H1 (cell line): ENCODE data around the gene SERP1. TPM values are rescaled to one million over a fixed set of nuclear protein-coding genes. Genes with fewer than 3 reads are reported as not detected.
A peak's percentile ranks its signal among the peaks of the same experiment; 100 is the strongest.

Experiments
- CTCF ChIA-PET: fragments of 300-600 bp; sonication (Branson Sonifier 250); formaldehyde crosslinking; loops from one replicate; lab custom pipeline; 2021; ENCODE audit not compliant: partially characterized antibody; lab: Charles Lee
- POLR2A ChIA-PET: fragments of 300-600 bp; sonication (Branson Sonifier 250); formaldehyde crosslinking; loops from one replicate; lab custom pipeline; 2021; ENCODE audit warnings: inconsistent platforms; ENCODE audit not compliant: partially characterized antibody; lab: Charles Lee
- DNase-seq, 2 experiments: peaks; one replicate each; pipeline versions ENCODE4 v3.0.0 to v3.0.0-alpha.2; 2010 to 2022; ENCODE audit warnings: low spot score in 2 of 2, low read depth in 1 of 2, mixed read lengths in 1 of 2
- FAIRE-seq: peaks from 2 replicates; lab custom pipeline; 2011; peaks lifted over from hg19 to GRCh38; lab: Jason Lieb, UNC
- H2AFZ ChIP-seq: 2 replicates; pipeline ENCODE4 v1.8.1; 2012; ENCODE audit warnings: low read length, inconsistent platforms
- H2AK5ac ChIP-seq: 2 replicates; pipeline ENCODE4 v1.6.1; 2013; ENCODE audit warnings: low read depth, low read length
- H2BK120ac ChIP-seq: replicated peaks from 2 replicates; pipeline ENCODE3; 2013; ENCODE audit warnings: low read depth, low read length, inconsistent platforms
- H2BK12ac ChIP-seq: 2 replicates; pipeline ENCODE4 v1.6.1; 2013; ENCODE audit warnings: low read depth, low read length
- H2BK15ac ChIP-seq: 2 replicates; pipeline ENCODE4 v1.6.1; 2013; ENCODE audit warnings: low read length
- H2BK20ac ChIP-seq: 2 replicates; pipeline ENCODE4 v1.6.1; 2013; ENCODE audit warnings: low read length
- H2BK5ac ChIP-seq: 2 replicates; pipeline ENCODE4 v1.6.1; 2013; ENCODE audit warnings: low read depth, low read length
- H3K14ac ChIP-seq: 2 replicates; pipeline ENCODE4 v1.6.1; 2013; ENCODE audit warnings: inconsistent platforms; ENCODE audit not compliant: insufficient read length
- H3K18ac ChIP-seq: 2 replicates; pipeline ENCODE4 v1.6.1; 2013; ENCODE audit warnings: low read length; ENCODE audit errors: extremely low read depth
- H3K23ac ChIP-seq: 2 replicates; pipeline ENCODE4 v1.6.1; 2013; ENCODE audit warnings: inconsistent platforms; ENCODE audit not compliant: insufficient read length
- H3K23me2 ChIP-seq: 2 replicates; pipeline ENCODE4 v1.6.1; 2013; ENCODE audit warnings: low read depth, low read length
- H3K27ac ChIP-seq: 2 replicates; pipeline ENCODE4 v1.6.1; 2011; ENCODE audit warnings: low read depth, low read length, inconsistent platforms
- H3K27me3 ChIP-seq, 4 experiments: replicated peaks in 1 of 4; 1 replicate in 1 of 4; 2 replicates in 3 of 4; pipeline versions ENCODE4 v1.6.1 to v1.8.1; 2011 to 2013; ENCODE audit warnings: low read length in 3 of 4, mild to moderate bottlenecking in 3 of 4, inconsistent platforms in 2 of 4, mixed read lengths in 2 of 4, moderate library complexity in 1 of 4; ENCODE audit not compliant: control insufficient read depth in 3 of 4, insufficient read depth in 3 of 4; ENCODE audit errors: extremely low read depth in 1 of 4
- H3K36me3 ChIP-seq, 4 experiments: 2 replicates each; pipeline versions ENCODE4 v1.6.1 to v1.8.1; 2011 to 2013; ENCODE audit warnings: mild to moderate bottlenecking in 4 of 4, low read length in 3 of 4, moderate library complexity in 2 of 4, control low read depth in 1 of 4, inconsistent platforms in 1 of 4; ENCODE audit not compliant: insufficient read depth in 4 of 4, control insufficient read depth in 2 of 4
- H3K4ac ChIP-seq: replicated peaks from 2 replicates; pipeline ENCODE3; 2013; ENCODE audit warnings: low read length, low read depth, mixed read lengths, inconsistent platforms; ENCODE audit not compliant: insufficient read length
- H3K4me1 ChIP-seq, 4 experiments: replicated peaks in 1 of 4; 1 replicate in 1 of 4; 2 replicates in 3 of 4; pipeline versions ENCODE4 v1.6.1 to v1.8.1; 2011 to 2013; ENCODE audit warnings: low read length in 3 of 4, inconsistent platforms in 2 of 4, mixed read lengths in 1 of 4; ENCODE audit not compliant: insufficient read depth in 4 of 4, control insufficient read depth in 3 of 4
- H3K4me2 ChIP-seq, 2 experiments: 2 replicates each; pipeline versions ENCODE4 v1.6.1 to v1.8.1; 2011 to 2013; ENCODE audit warnings: low read depth in 2 of 2, low read length in 2 of 2, control low read depth in 1 of 2, inconsistent platforms in 1 of 2, mild to moderate bottlenecking in 1 of 2; ENCODE audit not compliant: insufficient read depth in 1 of 2
- H3K4me3 ChIP-seq, 4 experiments: fragments of 200-600, 300-600 bp in 1 of 4; sonication (generic), shearing (Covaris generic), sonication (Bioruptor Twin) in 1 of 4; 2 replicates each; pipeline versions ENCODE4 v1.5.1 to v1.8.1; 2011 to 2016; ENCODE audit warnings: low read length in 4 of 4, low read depth in 3 of 4, control low read depth in 2 of 4, inconsistent platforms in 2 of 4, mild to moderate bottlenecking in 2 of 4, mixed read lengths in 1 of 4, moderate library complexity in 1 of 4; ENCODE audit not compliant: insufficient read depth in 2 of 4; ENCODE audit errors: extremely low read depth in 1 of 4
- H3K56ac ChIP-seq: replicated peaks from 2 replicates; pipeline ENCODE3; 2013; ENCODE audit warnings: low read depth, mild to moderate bottlenecking, mixed read lengths, low read length, inconsistent platforms; ENCODE audit not compliant: insufficient read length
- H3K79me1 ChIP-seq: 2 replicates; pipeline ENCODE4 v1.6.1; 2013; ENCODE audit warnings: low read depth, low read length, control low read depth
- H3K79me2 ChIP-seq, 2 experiments: 2 replicates each; pipeline versions ENCODE4 v1.6.1 to v1.8.1; 2012 to 2013; ENCODE audit warnings: low read length in 2 of 2, mild to moderate bottlenecking in 2 of 2, inconsistent platforms in 1 of 2; ENCODE audit not compliant: insufficient read depth in 2 of 2, control insufficient read depth in 1 of 2
- H3K9ac ChIP-seq, 4 experiments: replicated peaks in 1 of 4; 1 replicate in 1 of 4; 2 replicates in 3 of 4; pipeline versions ENCODE4 v1.6.1 to v1.8.1; 2011 to 2013; ENCODE audit warnings: low read depth in 3 of 4, low read length in 3 of 4, control low read depth in 2 of 4, mild to moderate bottlenecking in 2 of 4, moderate library complexity in 2 of 4, inconsistent platforms in 1 of 4; ENCODE audit errors: extremely low read depth in 1 of 4
- H3K9me3 ChIP-seq, 2 experiments: 2 replicates each; pipeline versions ENCODE4 v1.6.1 to v1.8.1; 2012 to 2013; ENCODE audit warnings: mild to moderate bottlenecking in 2 of 2, moderate library complexity in 2 of 2, control low read depth in 1 of 2, inconsistent platforms in 1 of 2, low read depth in 1 of 2, low read length in 1 of 2, mixed read lengths in 1 of 2; ENCODE audit not compliant: insufficient read depth in 2 of 2
- H4K20me1 ChIP-seq, 2 experiments: replicated peaks in 1 of 2; 2 replicates each; pipeline versions ENCODE3 to v1.8.1; 2011 to 2013; ENCODE audit warnings: inconsistent platforms in 2 of 2, low read length in 2 of 2, mild to moderate bottlenecking in 1 of 2; ENCODE audit not compliant: insufficient read depth in 2 of 2, control insufficient read depth in 1 of 2
- H4K5ac ChIP-seq: 2 replicates; pipeline ENCODE4 v1.6.1; 2013; ENCODE audit warnings: low read length, low read depth, mixed read lengths, inconsistent platforms; ENCODE audit not compliant: insufficient read length
- H4K8ac ChIP-seq: 2 replicates; pipeline ENCODE4 v1.8.0; 2013; ENCODE audit warnings: mild to moderate bottlenecking, moderate library complexity, low read length, inconsistent platforms; ENCODE audit not compliant: insufficient read depth; ENCODE audit errors: extremely low read depth
- H4K91ac ChIP-seq: replicated peaks from 2 replicates; pipeline ENCODE3; 2013; ENCODE audit warnings: low read length, mixed read lengths, inconsistent platforms; ENCODE audit not compliant: insufficient read length
- ASH2L ChIP-seq: fragments of 200-600, 300-600 bp; sonication (generic); IDR thresholded peaks from one replicate; pipeline ENCODE4 v1.7.1; 2017; ENCODE audit warnings: low read length
- FOSL1 ChIP-seq: IDR thresholded peaks from 2 replicates; pipeline ENCODE4 v1.6.1; 2011; ENCODE audit warnings: mild to moderate bottlenecking, low read depth, low read length, moderate library complexity; ENCODE audit not compliant: insufficient read depth
- MAFK ChIP-seq: IDR thresholded peaks from 2 replicates; pipeline ENCODE4 v1.6.1; 2012; ENCODE audit warnings: low read depth, mild to moderate bottlenecking, improper control_type of control experiment, low read length
- NRF1 ChIP-seq: IDR thresholded peaks from 2 replicates; pipeline ENCODE4 v1.6.1; 2011; ENCODE audit warnings: mild to moderate bottlenecking, low read depth, low read length, improper control_type of control experiment
- RAD21 ChIP-seq, 2 experiments: IDR thresholded peaks in 1 of 2; conservative IDR thresholded peaks in 1 of 2; 2 replicates each; pipeline ENCODE4 v1.6.1; 2011; ENCODE audit warnings: low read depth in 2 of 2, low read length in 2 of 2, improper control_type of control experiment in 1 of 2, inconsistent platforms in 1 of 2, mild to moderate bottlenecking in 1 of 2, moderate library complexity in 1 of 2
- SP2 ChIP-seq: IDR thresholded peaks from 2 replicates; pipeline ENCODE4 v1.6.1; 2012; ENCODE audit warnings: mild to moderate bottlenecking, low read length, inconsistent platforms
- SP4 ChIP-seq: IDR thresholded peaks from 2 replicates; pipeline ENCODE4 v1.6.1; 2012; ENCODE audit warnings: low read length, inconsistent platforms
- WGBS, 2 experiments: shearing (Covaris generic) in 1 of 2; methylation state at CpG; one replicate each; pipeline versions ENCODE4 v1.1.6 to v1.1.7; 2013 to 2015; ENCODE audit warnings: low lambda C conversion rate in 2 of 2, mixed read lengths in 2 of 2, inconsistent platforms in 1 of 2, low coverage in 1 of 2, missing lambda C conversion rate in 1 of 2; ENCODE audit not compliant: insufficient replicate concordance in 2 of 2, insufficient coverage in 1 of 2, insufficient read length in 1 of 2; ENCODE audit errors: extremely low coverage in 1 of 2, missing lambda C conversion rate in 1 of 2; 5-methylcytosine and 5-hydroxymethylcytosine counted together
- polyA plus RNA-seq, 7 experiments: library from polyadenylated mRNA; depleted of rRNA in 3 of 7; stranded (reverse) in 5 of 7; unstranded in 2 of 7; fragments of >200 nt in 5 of 7; fragments of 200-250 nt in 2 of 7; gene quantifications; 1 replicate in 5 of 7; 2 replicates in 1 of 7; 4 replicates in 1 of 7; pipeline versions ENCODE4 v1.2.1 to v1.2.3, GENCODE V29; 2011 to 2013; ENCODE audit warnings: missing spikeins in 2 of 7, mixed read lengths in 2 of 7
- total RNA-seq: library from RNA; stranded (reverse); fragmentation: NEBNext Ultra II Directional; extraction: Animal tissue kit (Norgen Biotek cat#: 25700); gene quantifications from 2 replicates; pipeline ENCODE4 v1.2.1, GENCODE V29; 2021
- TF ChIP-seq, protein P1 (sequence below): IDR thresholded peaks from 2 replicates; pipeline ENCODE4 v1.6.1; 2011; ENCODE audit warnings: low read depth, mild to moderate bottlenecking, low read length; ENCODE audit not compliant: insufficient read depth
- TF ChIP-seq, protein P2 (sequence below), 3 experiments: IDR thresholded peaks; 1 replicate in 2 of 3; 2 replicates in 1 of 3; pipeline versions ENCODE4 v1.5.1 to v1.6.1; 2011; ENCODE audit warnings: low read length in 3 of 3, mild to moderate bottlenecking in 3 of 3, inconsistent platforms in 2 of 3, low read depth in 1 of 3, moderate library complexity in 1 of 3; ENCODE audit not compliant: insufficient read depth in 1 of 3; ENCODE audit errors: control extremely low read depth in 1 of 3

SERP1 gene
- total and polyA plus RNA-seq, 2 of the 8 experiments (the other 6 are each of a cell fraction or from before 2014, with no cell fraction given) = 90.3 to 98.2 TPM

- H2BK12ac ChIP-seq = no peak overlapping the region
- H3K4me1 ChIP-seq = no peaks in the 10 kb centered on the region
- H3K23me2 ChIP-seq = no peaks in the 10 kb centered on the region
- H3K4me3 ChIP-seq = no peak overlapping the region
- CTCF ChIA-PET = interaction anchor here (0.6 to 6.5 kb wide), 47 partner anchors 9 to 300 kb away, joined by 3 to 76 read pairs (median 4); partner anchors contain the start of gene TSC22D2
- H4K20me1 ChIP-seq = no peaks in the 10 kb centered on the region
- no peaks in the 10 kb centered on the region for H3K36me3 ChIP-seq
- WGBS, 2 experiments = 18% methylated on average over 2 of the region's 2 CpGs; no CpG with 5 or more reads in 1 of the 2 experiments
- H3K27ac ChIP-seq = no peak overlapping the region
- no peak overlapping the region for H3K9ac ChIP-seq
- H3K79me2 ChIP-seq = no peaks in the 10 kb centered on the region
- no peak overlapping the region for H3K4ac ChIP-seq
- POLR2A ChIA-PET = interaction anchor here (0.6 to 1.3 kb wide), 7 partner anchors 9 to 268 kb away, joined by 3 to 4 read pairs (median 3); no protein-coding TSS in a partner anchor
- no peaks in the 10 kb centered on the region for H3K79me1 ChIP-seq
- H2BK5ac ChIP-seq = no peak overlapping the region
- H4K8ac ChIP-seq = no peak overlapping the region
- no peak overlapping the region for H2BK15ac ChIP-seq
- no peak overlapping the region for H2BK20ac ChIP-seq
- H3K14ac ChIP-seq = no peak overlapping the region
- H3K9me3 ChIP-seq = peaks cover 3 to 4% of the 10 kb centered on the region in 2 experiments
- no peak overlapping the region for H2BK120ac ChIP-seq
- H3K18ac ChIP-seq = no peak overlapping the region
- no peak overlapping the region for H2AK5ac ChIP-seq
- H3K27me3 ChIP-seq = peaks cover 0 to 1% (median 0%) of the 10 kb centered on the region in 4 experiments; a peak in 1 of 7 replicates
- H3K4me2 ChIP-seq = no peak overlapping the region
- FAIRE-seq = no peak
- H3K56ac ChIP-seq = no peak overlapping the region
- no peak overlapping the region for H2AFZ ChIP-seq
- no peak overlapping the region for H4K5ac ChIP-seq
- no peak overlapping the region for H4K91ac ChIP-seq
- DNase-seq = no peak
- H3K23ac ChIP-seq = no peak overlapping the region
- TF ChIP-seq FOSL1 = no peak
- no peak for TF ChIP-seq MAFK
- TF ChIP-seq NRF1 = no peak
- no peak for TF ChIP-seq SP2
- no peak for TF ChIP-seq ASH2L
- TF ChIP-seq, protein P1, sequence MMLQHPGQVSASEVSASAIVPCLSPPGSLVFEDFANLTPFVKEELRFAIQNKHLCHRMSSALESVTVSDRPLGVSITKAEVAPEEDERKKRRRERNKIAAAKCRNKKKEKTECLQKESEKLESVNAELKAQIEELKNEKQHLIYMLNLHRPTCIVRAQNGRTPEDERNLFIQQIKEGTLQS = no peak
- TF ChIP-seq RAD21 (IDR thresholded peaks at IDR 0.05 in 1 of 2, conservative IDR thresholded peaks at IDR 0.05 in 1 of 2; ENCODE audit: low read depth in 2 of 2, low read length in 2 of 2) = peak; percentile 75 to 80
- TF ChIP-seq, protein P2, sequence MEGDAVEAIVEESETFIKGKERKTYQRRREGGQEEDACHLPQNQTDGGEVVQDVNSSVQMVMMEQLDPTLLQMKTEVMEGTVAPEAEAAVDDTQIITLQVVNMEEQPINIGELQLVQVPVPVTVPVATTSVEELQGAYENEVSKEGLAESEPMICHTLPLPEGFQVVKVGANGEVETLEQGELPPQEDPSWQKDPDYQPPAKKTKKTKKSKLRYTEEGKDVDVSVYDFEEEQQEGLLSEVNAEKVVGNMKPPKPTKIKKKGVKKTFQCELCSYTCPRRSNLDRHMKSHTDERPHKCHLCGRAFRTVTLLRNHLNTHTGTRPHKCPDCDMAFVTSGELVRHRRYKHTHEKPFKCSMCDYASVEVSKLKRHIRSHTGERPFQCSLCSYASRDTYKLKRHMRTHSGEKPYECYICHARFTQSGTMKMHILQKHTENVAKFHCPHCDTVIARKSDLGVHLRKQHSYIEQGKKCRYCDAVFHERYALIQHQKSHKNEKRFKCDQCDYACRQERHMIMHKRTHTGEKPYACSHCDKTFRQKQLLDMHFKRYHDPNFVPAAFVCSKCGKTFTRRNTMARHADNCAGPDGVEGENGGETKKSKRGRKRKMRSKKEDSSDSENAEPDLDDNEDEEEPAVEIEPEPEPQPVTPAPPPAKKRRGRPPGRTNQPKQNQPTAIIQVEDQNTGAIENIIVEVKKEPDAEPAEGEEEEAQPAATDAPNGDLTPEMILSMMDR (IDR thresholded peaks at IDR 0.05; ENCODE audit: control extremely low read depth in 1 of 3, insufficient read depth in 1 of 3, low read depth in 1 of 3, low read length in 3 of 3) = peak in 2 of 3 experiments; percentile 44 to 54; a peak in 2 of 4 replicates
- TF ChIP-seq SP4 = no peak
Measured at GRCh38 chr3:150495563-150496168, 50.6 kb downstream of the SERP1 start.
